GM15510 (cell line): Measurements from ENCODE around the gene CCDC40.

ENCODE experiments used
- POLR2A ChIP-seq: IDR thresholded peaks from 3 replicates; pipeline ENCODE4 v1.6.1; 2011; ENCODE audit warnings: borderline replicate concordance; ENCODE audit not compliant: insufficient read length; ENCODE audit errors: extremely low read depth

Gene CCDC40

DNA sequence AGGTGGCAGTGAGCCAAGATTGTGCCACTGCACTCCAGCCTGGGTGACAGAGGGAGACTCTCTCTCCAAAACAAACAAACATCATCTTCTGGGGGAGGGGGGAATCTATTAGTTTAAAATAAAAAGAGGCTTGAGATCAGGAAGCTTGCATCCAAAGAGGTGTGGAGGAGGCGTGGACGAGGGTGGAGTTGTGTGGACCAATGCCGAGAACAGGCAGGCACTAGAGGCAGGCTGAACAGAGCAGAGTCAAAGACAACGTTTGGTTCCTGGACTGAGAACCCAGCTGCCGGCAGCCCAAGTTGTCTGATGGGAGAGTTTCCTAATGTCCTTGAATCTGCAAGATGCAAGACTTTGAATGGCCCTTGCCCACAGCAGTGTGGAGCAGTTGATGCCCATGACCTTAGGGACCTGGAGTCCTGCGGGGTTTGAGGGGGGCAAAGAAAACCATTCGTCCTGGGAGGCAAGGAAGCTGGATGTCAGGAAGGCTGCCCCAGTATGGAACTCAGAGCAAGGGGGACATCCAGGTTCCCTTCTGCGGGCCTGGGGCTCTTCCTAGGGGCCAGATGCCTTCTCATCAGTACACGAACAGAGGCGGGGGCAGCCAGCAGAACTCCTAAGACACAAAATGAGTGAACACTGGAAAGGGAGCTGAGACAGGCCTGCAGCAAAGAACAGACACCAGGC, 9.9 kb upstream of the CCDC40 start:
- no peak for TF ChIP-seq POLR2A

DNA sequence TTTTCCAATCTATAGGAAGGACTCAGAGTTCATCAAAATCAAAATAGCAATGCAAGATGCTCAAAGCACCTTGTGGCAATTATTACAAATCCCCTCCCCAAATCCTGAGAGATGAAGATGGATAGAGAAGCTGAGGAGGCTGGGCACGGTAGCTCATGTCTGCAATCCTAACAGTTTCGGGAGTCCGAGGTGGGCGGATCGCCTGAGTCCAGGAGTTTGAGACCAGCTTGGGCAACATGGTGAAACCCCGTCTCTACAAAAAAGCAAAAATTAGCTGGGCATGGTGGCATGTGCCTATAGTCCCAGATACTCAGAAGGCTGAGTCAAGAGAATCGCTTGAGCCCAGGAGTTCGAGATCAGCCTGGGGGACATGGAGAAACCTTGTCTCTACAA, 9.4 kb upstream of the CCDC40 start:
- TF ChIP-seq POLR2A, result no peak

DNA sequence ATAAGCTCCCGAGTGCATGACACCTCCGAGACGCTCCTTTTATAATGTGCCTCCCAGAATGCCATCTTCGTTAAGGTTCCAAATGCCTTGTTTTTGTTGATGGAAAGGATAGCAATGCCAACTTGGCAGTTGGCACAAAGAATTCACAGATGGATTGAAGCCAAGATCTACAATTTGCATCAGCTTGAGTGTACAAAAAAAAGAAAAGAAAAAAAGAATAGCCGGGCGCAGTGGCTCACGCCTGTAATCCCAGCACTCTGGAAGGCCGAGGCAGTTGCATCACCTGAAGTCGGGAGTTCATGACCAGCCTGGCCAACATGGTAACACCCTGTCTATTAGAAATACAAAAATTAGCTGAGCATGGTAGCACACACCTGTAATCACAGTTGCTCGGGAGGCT, 8.4 kb upstream of the CCDC40 start:
- TF ChIP-seq POLR2A, result no peak

DNA sequence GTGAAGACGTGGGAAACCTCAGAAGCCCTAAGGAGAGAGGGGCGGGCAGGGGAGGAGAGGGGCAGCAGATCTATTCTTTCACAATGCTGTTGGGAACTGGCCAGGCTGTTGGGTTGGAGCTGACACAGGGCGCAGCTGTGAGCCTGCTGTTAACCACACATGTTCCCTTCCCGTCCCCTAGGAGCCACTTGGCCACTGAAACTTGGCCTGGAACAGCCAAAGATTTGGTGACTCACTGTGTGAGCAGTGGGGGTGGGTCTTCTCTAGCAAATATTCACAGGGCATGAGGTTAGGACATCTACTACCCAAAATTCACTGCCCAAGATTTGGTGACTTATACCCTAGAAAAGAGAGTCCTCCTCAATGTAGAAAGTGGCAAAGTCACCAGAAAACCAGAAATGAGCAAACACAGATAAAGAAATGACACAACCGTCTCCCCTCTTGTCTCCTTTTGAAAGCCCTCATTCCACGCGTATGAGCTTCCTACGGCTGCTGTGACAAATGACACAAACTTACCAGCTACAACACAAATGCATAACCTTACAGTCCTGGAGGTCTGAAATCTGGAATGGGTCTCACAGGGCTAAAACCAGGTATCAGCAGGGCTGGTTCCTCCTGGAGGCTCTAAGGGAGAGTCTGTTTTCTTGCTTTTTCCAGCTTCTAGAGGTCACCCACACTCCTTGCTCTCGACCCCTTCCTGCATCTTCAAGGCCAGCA, 7.0 kb upstream of the CCDC40 start:
- no peak for TF ChIP-seq POLR2A

DNA sequence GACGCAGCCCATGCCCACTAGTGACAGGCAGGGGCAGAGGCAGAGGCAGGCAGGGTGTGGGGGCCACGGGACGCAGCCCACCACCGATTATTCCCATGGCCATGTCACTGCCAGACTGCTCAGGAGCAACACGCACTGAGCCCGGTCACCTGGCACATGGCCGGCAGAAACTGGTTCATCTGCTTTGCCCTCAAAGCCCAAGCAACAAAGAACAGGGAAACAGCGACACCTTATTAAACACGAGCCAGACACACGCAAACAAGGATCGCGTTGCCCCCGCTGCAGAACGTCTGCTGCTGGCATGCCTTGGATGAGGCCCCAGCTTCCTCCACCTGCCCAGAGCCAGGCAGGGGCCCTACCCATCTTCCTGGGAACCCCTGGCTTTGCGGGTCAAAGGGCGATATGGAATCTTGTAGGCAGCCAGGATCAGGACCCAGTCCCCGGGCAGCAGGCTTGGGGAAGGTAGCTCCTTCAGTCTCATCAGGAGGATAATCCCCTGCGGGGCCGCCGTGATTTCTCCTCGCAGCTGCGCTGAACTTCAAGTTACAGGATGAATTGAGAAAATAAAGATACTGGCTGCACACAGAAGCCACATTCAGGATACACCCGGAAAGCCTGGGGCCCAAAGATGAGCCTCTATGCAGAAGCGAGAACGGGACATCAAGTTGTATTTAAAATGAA, 5.6 kb upstream of the CCDC40 start:
- no peak for TF ChIP-seq POLR2A

DNA sequence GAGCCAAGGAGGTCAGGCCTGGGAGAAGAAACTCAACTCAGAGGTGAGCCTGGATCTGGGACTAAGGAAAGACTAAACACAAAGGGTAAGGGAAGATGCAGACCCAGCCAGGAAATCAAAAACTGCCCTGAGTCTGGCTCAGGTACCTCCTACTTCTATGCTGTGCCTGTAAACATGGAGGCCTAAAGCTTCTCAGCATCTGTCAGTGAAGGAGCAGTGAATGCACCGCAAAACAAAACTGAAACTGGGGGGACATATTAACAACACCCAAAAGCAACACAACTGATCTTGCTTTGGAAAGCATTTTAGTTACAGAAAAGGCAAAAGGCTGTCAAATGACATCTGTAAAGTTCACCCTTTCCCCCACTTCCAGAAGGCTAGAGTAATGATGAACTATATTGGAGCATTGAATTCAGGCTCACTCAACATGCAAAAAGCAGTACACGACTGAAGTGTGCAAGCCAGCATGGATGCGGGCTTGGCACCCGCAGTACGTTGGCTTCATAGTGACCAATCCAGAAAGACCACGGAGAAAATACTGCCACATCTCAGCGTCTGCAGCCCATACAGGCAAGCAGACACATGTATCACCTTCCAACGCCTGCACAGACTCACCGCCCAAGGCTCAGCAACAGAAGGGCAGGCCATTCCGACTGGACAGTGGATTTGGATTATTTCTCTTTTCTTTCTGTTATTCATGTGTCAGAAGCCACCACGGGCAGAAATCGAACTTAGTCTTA, 4.6 kb upstream of the CCDC40 start:
- no peak for TF ChIP-seq POLR2A

DNA sequence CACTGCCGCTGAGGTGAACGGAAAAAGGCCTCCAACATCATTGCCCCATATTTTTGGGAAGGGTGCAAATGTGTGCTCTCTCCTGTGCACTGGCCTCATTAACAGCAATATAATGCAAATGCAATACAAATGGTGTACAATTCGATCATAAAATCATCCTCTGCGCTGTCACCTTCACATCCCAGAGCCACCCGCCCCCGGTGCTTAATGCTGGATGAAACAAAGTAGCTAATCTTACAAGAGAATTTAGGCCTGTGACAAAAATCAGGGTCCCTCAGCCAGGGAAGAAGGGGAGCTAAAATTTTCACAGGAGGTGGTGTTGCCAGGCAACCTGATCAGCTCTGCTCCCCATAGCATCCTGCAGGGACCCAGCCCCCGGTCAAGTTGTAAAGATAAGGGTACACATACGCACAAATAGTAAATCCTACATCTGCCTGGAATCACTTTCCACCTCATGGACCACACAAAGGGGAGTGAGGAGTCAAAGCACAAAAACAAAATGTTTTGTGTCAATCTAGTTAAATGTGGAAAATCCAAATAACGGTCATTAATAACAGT, 3.7 kb upstream of the CCDC40 start:
- TF ChIP-seq POLR2A, result no peak

DNA sequence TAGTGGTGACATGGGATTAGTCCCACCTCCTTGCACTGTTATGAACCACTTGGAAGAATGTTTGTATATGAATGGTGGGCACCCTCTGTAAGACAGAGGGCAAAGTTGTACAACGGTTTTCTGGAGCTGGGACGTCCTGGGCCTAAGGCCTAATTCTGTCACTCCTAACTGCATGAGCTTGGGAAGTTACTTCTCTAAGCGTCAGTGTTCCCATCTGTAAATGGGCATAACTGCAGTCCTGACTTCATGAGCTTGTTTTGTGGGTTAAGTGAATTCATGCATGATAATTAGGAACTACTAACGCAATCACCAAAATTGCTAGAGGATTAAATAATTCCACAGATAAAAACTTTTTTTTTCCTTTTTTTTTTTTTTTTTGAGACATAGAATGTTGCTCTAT, 2.6 kb upstream of the CCDC40 start:
- TF ChIP-seq POLR2A, result no peak

DNA sequence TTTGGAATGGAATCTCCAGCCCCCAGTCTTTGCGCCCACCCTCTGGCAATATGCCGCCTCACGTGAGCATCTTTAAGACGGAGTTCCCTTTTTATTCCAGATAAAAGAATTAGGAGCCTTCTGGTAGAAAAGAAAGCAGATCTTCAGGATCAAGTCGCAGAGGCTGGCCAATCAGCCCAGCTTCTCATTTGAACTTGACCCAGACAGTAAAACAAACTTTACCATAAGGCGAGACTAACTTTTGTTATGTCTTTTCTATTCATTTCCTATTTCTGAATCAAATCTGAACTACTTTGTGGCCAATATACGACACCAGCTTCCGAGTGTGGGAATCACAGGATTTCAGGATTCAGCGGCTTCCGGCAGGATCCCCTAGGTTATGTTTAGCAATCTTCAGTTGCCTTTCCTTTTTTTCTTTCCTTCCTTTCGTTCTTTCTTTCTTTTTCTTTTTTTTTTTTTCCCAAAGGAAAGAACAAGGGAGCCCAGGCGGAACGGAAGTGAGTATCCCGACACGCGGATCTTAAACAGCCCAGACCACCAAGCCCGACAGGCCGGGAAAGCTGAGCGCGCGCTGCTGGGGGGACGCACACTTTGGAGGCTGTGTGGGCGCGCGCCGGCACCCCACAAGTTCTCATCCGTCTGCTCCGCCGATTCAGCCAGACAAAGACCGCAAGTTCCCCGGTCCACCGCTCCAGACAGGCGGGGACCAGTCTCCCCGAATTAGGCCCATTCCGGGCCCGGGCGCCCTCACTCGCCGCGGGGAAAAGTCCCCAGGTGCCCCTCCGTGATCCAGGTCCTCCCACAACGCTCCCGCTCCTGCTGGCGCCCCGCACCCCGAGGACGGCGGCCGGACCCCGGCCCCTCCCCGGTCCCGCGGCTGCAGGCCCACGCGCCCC, 1.4 kb upstream of the CCDC40 start:
- TF ChIP-seq POLR2A, result no peak

DNA sequence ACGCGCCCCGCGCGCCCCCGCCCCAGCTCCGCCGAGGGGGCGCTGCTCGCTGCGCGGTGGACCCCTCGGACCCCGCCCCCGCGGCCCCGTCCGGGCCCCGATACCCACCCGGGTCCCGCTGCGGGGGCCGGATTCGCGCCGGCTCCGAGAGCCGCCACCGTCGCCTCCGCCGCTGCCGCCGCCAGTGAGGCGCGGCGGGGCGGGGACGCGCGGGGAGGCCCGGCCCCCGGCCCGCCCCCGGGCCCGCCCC, 830 bp upstream of the CCDC40 start, which contains the start of gene TBC1D16:
TBC1D16 (minus strand) TSS at position 186 of the 250 bp plus-strand sequence. CDS start 22,325 bp downstream, outside the sequence.
- no peak for TF ChIP-seq POLR2A

DNA sequence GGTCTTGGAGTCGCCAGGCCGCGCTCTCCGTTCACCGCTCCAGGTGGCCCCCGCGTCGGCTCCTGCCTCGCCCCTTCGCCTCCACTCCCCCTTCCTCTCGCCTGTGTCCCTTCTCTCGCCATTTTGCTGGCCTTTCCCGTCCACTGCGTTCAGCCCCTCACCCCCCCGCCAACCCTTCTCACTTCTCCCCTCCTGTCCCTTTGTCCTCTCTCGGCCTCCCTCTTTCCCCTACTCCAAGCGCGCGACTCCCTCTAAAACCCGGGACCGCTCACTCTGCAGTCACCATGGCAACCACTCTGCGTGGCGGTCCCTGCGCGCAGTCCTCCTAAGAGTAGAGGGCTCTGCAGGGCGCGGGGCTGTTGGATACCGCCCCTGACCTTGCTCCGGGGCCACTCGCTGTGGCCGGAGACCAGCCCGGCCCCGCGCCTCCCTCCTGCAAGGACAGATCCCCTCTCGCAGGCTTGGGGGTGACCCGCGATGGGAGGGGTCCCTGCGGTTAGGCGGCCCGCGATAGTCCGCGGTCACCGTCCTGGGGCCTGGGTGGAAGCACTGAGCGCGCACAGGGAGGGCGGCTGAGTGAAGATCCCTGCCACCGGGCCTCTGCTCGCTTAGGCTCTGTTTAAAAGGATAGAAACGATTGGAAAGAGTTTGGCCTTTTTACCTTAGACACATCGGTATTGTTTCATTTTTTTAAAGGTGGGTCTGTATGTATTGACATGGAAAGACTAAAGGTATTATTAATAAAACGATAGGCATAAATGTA, 454 bp downstream of the CCDC40 start:
- TF ChIP-seq POLR2A, result no peak

DNA sequence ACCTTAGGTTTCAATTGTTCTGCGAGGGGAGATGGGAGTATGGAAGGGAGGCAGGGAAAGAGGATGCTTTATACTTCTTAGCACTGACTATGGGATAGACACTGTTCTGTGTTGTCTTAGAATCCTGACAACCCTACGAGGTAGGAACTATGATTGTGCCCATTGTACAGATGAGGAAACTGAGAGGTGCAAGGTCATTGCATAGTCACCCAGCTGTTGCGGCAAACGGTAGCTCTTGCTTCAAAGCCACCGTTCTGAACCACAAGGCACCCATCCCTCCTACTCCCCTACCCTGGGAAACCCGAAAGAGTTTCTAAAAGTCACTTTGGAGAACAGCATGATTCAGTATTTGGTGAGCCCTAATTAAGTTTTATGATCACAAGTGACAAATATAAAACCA, 7.5 kb downstream of the CCDC40 start:
- TF ChIP-seq POLR2A, result no peak

DNA sequence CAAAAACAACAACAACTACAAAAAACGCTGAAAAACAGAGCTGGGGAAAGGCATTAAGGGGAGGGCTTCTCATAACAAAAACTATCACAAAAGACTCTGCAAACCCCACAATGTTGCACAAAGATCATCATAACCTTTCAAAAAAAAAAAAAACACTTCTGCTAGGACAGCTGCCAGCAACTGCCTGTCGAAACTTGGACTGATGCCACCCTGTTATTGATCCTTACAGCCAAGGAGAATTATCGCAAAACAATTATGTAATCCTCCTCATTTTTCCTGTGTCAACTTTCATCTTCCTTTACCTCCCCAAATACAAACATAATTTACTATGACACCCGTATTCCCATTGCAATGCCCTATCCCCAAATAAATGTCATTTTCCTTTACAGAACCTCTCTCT, 9.3 kb downstream of the CCDC40 start:
- no peak for TF ChIP-seq POLR2A
